Hepatocyte (in vitro differentiated cells): Measurements from ENCODE around the gene NAA30.

Experiments
- EZH2 ChIP-seq: fragments of 200-600 bp; sonication (generic); IDR thresholded peaks from 2 replicates; pipeline ENCODE4 v1.6.1; 2016; ENCODE audit warnings: antibody characterized with exemption, mild to moderate bottlenecking, borderline replicate concordance
- EZH2phosphoT487 ChIP-seq: fragments of 200-600 bp; sonication (generic); IDR thresholded peaks from one replicate; pipeline ENCODE4 v1.6.1; 2018; ENCODE audit warnings: antibody characterized with exemption, mild to moderate bottlenecking, low read depth, moderate library complexity; ENCODE audit not compliant: unreplicated experiment, severe bottlenecking
- TF ChIP-seq, protein P1 (sequence below): fragments of 200-600 bp; sonication (generic); IDR thresholded peaks from 2 replicates; pipeline ENCODE4 v1.5.1; 2016; ENCODE audit warnings: antibody characterized with exemption, mild to moderate bottlenecking; ENCODE audit not compliant: poor library complexity

DNA sequence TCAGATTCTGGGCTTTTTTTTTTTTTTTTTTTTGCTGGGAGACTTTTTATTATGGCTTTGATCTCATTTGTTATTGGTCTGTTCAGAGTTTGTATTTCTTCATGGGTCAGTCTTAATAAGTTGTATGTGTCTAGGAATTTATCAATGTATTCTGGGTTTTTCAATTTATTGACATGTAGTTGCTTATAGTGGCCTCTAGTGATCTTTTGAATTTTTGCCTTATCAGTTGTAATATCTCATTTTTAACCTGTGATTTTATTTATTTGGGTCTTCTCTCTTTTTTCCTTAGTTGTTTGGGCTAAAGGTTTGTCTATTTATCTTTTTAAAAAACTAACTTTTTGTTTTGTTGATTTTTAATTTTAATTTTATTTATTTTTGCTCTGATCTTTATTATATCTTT is 45.5 kb downstream of the NAA30 start:
- TF ChIP-seq, protein P1, sequence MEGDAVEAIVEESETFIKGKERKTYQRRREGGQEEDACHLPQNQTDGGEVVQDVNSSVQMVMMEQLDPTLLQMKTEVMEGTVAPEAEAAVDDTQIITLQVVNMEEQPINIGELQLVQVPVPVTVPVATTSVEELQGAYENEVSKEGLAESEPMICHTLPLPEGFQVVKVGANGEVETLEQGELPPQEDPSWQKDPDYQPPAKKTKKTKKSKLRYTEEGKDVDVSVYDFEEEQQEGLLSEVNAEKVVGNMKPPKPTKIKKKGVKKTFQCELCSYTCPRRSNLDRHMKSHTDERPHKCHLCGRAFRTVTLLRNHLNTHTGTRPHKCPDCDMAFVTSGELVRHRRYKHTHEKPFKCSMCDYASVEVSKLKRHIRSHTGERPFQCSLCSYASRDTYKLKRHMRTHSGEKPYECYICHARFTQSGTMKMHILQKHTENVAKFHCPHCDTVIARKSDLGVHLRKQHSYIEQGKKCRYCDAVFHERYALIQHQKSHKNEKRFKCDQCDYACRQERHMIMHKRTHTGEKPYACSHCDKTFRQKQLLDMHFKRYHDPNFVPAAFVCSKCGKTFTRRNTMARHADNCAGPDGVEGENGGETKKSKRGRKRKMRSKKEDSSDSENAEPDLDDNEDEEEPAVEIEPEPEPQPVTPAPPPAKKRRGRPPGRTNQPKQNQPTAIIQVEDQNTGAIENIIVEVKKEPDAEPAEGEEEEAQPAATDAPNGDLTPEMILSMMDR = no peak
- TF ChIP-seq EZH2 (no peak), EZH2phosphoT487 (no peak)
